IMR-90 (cell line): Measurements from ENCODE around the gene LHPP. TPM values are rescaled to one million over a fixed set of nuclear protein-coding genes. Genes with fewer than 3 reads are reported as not detected.

Source experiments
- ATAC-seq: fragments of 200-7000 bp; cut with Tn5 transposase; 2 replicates; pipeline ENCODE4 v1.9.1; 2020; ENCODE audit warnings: low read depth, mild to moderate bottlenecking, moderate library complexity
- BruUV-seq: library from RNA; stranded (reverse); fragments of 400-500 nt; replicated peaks from 2 replicates; lab custom pipeline; 2021; lab: Mats Ljungman, UMichigan
- CTCF ChIA-PET: fragments of 300-600 bp; formaldehyde crosslinking; extraction: SDS; loops from one replicate; lab custom pipeline; 2021; ENCODE audit warnings: antibody characterized with exemption; lab: Yijun Ruan, JAX
- POLR2A ChIA-PET: fragments of 300-600 bp; sonication (Branson Sonifier 250); formaldehyde crosslinking; loops from one replicate; lab custom pipeline; 2022; ENCODE audit warnings: antibody characterized with exemption; ENCODE audit not compliant: unreplicated experiment; lab: Charles Lee
- DNase-seq: peaks from one replicate; pipeline ENCODE4 v3.0.0; 2013
- H2AFZ ChIP-seq: replicated peaks from 2 replicates; pipeline ENCODE3; 2013; ENCODE audit warnings: low read length, mild to moderate bottlenecking; ENCODE audit not compliant: poor library complexity
- H2AK5ac ChIP-seq: 2 replicates; pipeline ENCODE4 v1.6.1; 2013; ENCODE audit warnings: low read depth, low read length, inconsistent platforms
- H2AK9ac ChIP-seq: replicated peaks from 2 replicates; pipeline ENCODE3; 2013; ENCODE audit warnings: mild to moderate bottlenecking, low read depth, low read length, moderate library complexity; ENCODE audit not compliant: poor library complexity
- H2BK120ac ChIP-seq: 2 replicates; pipeline ENCODE4 v1.6.1; 2013; ENCODE audit warnings: low read depth, low read length, inconsistent platforms
- H2BK15ac ChIP-seq: 3 replicates; pipeline ENCODE4 v1.6.1; 2013; ENCODE audit warnings: low read depth, low read length, inconsistent platforms
- H2BK20ac ChIP-seq: 2 replicates; pipeline ENCODE4 v1.6.1; 2013; ENCODE audit warnings: low read depth, mild to moderate bottlenecking, inconsistent platforms, low read length, moderate library complexity
- H2BK5ac ChIP-seq: 2 replicates; pipeline ENCODE4 v1.6.1; 2013; ENCODE audit warnings: mild to moderate bottlenecking, low read depth, low read length, inconsistent platforms; ENCODE audit not compliant: poor library complexity, severe bottlenecking
- H3K14ac ChIP-seq: replicated peaks from 2 replicates; pipeline ENCODE4 v1.6.1; 2013; ENCODE audit warnings: low read depth, low read length, inconsistent platforms
- H3K18ac ChIP-seq: 2 replicates; pipeline ENCODE4 v1.6.1; 2013; ENCODE audit warnings: low read depth, low read length, control low read depth
- H3K23ac ChIP-seq: 2 replicates; pipeline ENCODE4 v1.6.1; 2013; ENCODE audit warnings: low read depth, low read length, inconsistent platforms
- H3K27ac ChIP-seq: 2 replicates; pipeline ENCODE4 v1.5.1; 2013; ENCODE audit warnings: mild to moderate bottlenecking, control low read depth, low read length; ENCODE audit not compliant: insufficient read depth
- H3K27me3 ChIP-seq: 2 replicates; pipeline ENCODE4 v1.6.1; 2013; ENCODE audit warnings: low read length; ENCODE audit not compliant: control insufficient read depth, insufficient read depth
- H3K36me3 ChIP-seq: 2 replicates; pipeline ENCODE4 v1.6.1; 2013; ENCODE audit warnings: low read length, mixed read lengths; ENCODE audit not compliant: control insufficient read depth, insufficient read depth
- H3K4ac ChIP-seq: 2 replicates; pipeline ENCODE4 v1.6.1; 2013; ENCODE audit warnings: low read depth, low read length, inconsistent platforms
- H3K4me1 ChIP-seq: 2 replicates; pipeline ENCODE4 v1.6.1; 2013; ENCODE audit warnings: low read length, mixed read lengths; ENCODE audit not compliant: control insufficient read depth, insufficient read depth
- H3K4me2 ChIP-seq: 2 replicates; pipeline ENCODE4 v1.6.1; 2013; ENCODE audit warnings: low read depth, mild to moderate bottlenecking, control low read depth, low read length, moderate library complexity
- H3K4me3 ChIP-seq: 2 replicates; pipeline ENCODE4 v1.5.1; 2013; ENCODE audit warnings: low read depth, mild to moderate bottlenecking, control low read depth, low read length, moderate library complexity; ENCODE audit not compliant: insufficient read depth
- H3K56ac ChIP-seq: 2 replicates; pipeline ENCODE4 v1.6.1; 2013; ENCODE audit warnings: low read length, inconsistent platforms; ENCODE audit not compliant: insufficient read depth; ENCODE audit errors: extremely low read depth
- H3K79me1 ChIP-seq, 2 experiments: 2 replicates each; pipeline ENCODE4 v1.6.1; 2013; ENCODE audit warnings: low read length in 2 of 2, inconsistent platforms in 1 of 2, low read depth in 1 of 2
- H3K9ac ChIP-seq: 2 replicates; pipeline ENCODE4 v1.6.1; 2013; ENCODE audit warnings: low read depth, low read length, control low read depth
- H3K9me1 ChIP-seq: 2 replicates; pipeline ENCODE4 v1.6.1; 2013; ENCODE audit warnings: low read length, inconsistent platforms; ENCODE audit not compliant: insufficient read depth
- H3K9me3 ChIP-seq: 2 replicates; pipeline ENCODE4 v1.6.1; 2013; ENCODE audit warnings: low read length; ENCODE audit not compliant: control insufficient read depth, insufficient read depth
- H4K20me1 ChIP-seq: 2 replicates; pipeline ENCODE4 v1.6.1; 2013; ENCODE audit warnings: low read length, inconsistent platforms; ENCODE audit not compliant: insufficient read depth
- H4K5ac ChIP-seq: 2 replicates; pipeline ENCODE4 v1.6.1; 2013; ENCODE audit warnings: mild to moderate bottlenecking, low read depth, low read length, control low read depth
- H4K8ac ChIP-seq, 2 experiments: 2 replicates each; pipeline ENCODE4 v1.6.1; 2013; ENCODE audit warnings: low read depth in 2 of 2, low read length in 2 of 2, control low read depth in 1 of 2, inconsistent platforms in 1 of 2
- H4K91ac ChIP-seq: 2 replicates; pipeline ENCODE4 v1.6.1; 2013; ENCODE audit warnings: low read depth, low read length, inconsistent platforms; ENCODE audit not compliant: insufficient read depth
- NFE2L2 ChIP-seq: fragments of 150-350 bp; IDR thresholded peaks from 2 replicates; pipeline ENCODE4 v1.6.1; 2016; ENCODE audit warnings: low read depth, mild to moderate bottlenecking, low read length
- RAD21 ChIP-seq: IDR thresholded peaks from 2 replicates; pipeline ENCODE4 v1.6.1; 2012; ENCODE audit warnings: low read length, improper control_type of control experiment
- RFX5 ChIP-seq: IDR thresholded peaks from 2 replicates; pipeline ENCODE4 v1.8.0; 2012; ENCODE audit warnings: low read depth, mild to moderate bottlenecking, low read length, moderate library complexity
- WGBS, 2 experiments: methylation state at CpG; one replicate each; pipeline versions ENCODE4 v1.1.5 to v1.1.7; 2013; ENCODE audit warnings: missing lambda C conversion rate in 2 of 2; ENCODE audit not compliant: insufficient read length in 1 of 2; ENCODE audit errors: extremely low coverage in 2 of 2; 5-methylcytosine and 5-hydroxymethylcytosine counted together
- dilution Hi-C: fragments of 300-500 bp; cut with HindIII; formaldehyde crosslinking; loops from one replicate; pipeline ENCODE4 v1.14.3; 2018; ENCODE audit warnings: low sequenced_read_pairs; ENCODE audit not compliant: unreplicated experiment
- in situ Hi-C: fragments of 300-500 bp; cut with MboI; formaldehyde crosslinking; loops from 3 replicates; pipeline ENCODE4 v1.14.3; 2019; ENCODE audit warnings: low sequenced_read_pairs, inconsistent platforms, mixed read lengths
- intact Hi-C: fragments of 100-400 bp; cut with micrococcal nuclease; formaldehyde crosslinking; loops from 2 replicates; pipeline ENCODE4 v1.10.0; 2022
- polyA plus RNA-seq, 3 experiments: library from polyadenylated mRNA; depleted of rRNA; stranded (reverse); fragments of >200 nt; gene quantifications; 2 replicates each; pipeline ENCODE4 v1.2.3, GENCODE V29; 2012; ENCODE audit warnings: low replicate concordance in 1 of 3
- total RNA-seq: library from RNA; depleted of rRNA; stranded (reverse); fragments of >200 nt; gene quantifications from 2 replicates; pipeline ENCODE4 v1.2.3, GENCODE V29; 2012
- TF ChIP-seq, protein P1 (sequence below): fragments of 150-350 bp; IDR thresholded peaks from 2 replicates; pipeline ENCODE4 v1.6.1; 2017; ENCODE audit warnings: mild to moderate bottlenecking, antibody characterized with exemption, low read length, low read depth

LHPP gene
- total and polyA plus RNA-seq, 2 of the 4 experiments (the other 2 are of a cell fraction): 2.7 to 8.3 TPM

DNA sequence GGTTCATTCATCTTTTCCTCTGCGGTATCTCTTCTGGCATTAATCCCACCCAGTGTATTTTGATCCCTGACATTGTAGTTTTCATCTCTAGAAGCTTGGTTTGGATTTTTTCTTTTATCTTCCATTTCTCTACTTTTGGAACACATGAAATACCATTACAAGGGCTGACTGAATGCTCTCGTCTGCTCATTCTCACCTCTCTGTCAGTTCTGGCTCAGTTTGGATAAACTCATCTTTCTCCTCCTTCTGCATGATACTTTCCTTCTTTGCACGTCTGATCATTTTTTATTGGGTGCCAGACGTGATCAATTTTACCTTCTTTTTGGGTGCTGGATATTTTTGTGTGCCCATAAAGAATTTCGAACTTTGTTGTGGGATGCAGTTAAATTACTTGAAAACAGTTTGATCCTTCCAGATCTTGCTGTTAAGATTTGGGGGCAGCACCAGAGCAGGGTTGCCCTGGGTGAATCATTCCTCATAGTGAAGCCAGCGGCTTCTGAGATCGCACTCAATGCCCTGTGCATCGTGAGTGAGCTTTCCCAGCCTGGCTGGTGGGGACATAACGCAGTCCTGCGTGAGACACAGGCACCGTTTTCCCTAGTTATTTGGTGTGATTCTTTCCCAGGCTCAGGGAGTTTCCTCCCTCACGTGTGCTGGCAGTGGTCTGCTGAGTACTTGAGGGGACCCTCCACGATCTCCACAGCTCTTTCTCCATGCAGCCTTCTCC is 53.8 kb downstream of the LHPP start:
- H3K4me3 ChIP-seq: no peak overlapping the region
- 66% methylated on average over 8 of the region's 13 CpGs; no CpG with 5 or more reads in 1 of the 2 experiments for WGBS, 2 experiments
- intact Hi-C loops (loop anchor here (10.0 kb wide), 1 partner anchor 1879 kb away; no protein-coding TSS in a partner anchor), in situ Hi-C loops (no loop called here), dilution Hi-C loops (no loop called here)
- H2BK20ac ChIP-seq: no peak overlapping the region
- ATAC-seq: no peak; the same call in 1 of the 2 replicates
- no peak overlapping the region for H2BK120ac ChIP-seq
- no peak overlapping the region for H4K5ac ChIP-seq
- H3K4me2 ChIP-seq: no peak overlapping the region
- TF ChIP-seq RAD21 (no peak), RFX5 (no peak), NFE2L2 (no peak)
- TF ChIP-seq, protein P1, sequence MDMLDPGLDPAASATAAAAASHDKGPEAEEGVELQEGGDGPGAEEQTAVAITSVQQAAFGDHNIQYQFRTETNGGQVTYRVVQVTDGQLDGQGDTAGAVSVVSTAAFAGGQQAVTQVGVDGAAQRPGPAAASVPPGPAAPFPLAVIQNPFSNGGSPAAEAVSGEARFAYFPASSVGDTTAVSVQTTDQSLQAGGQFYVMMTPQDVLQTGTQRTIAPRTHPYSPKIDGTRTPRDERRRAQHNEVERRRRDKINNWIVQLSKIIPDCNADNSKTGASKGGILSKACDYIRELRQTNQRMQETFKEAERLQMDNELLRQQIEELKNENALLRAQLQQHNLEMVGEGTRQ: no peak
- no peaks in the 10 kb centered on the region for H3K79me1 ChIP-seq
- H3K14ac ChIP-seq: no peak overlapping the region
- H3K23ac ChIP-seq: no peak overlapping the region
- no peak overlapping the region for H3K18ac ChIP-seq
- no peak overlapping the region for H3K56ac ChIP-seq
- peaks cover 2% of the 10 kb centered on the region; the same call in 1 of the 2 replicates for H3K27me3 ChIP-seq
- no peak overlapping the region for H2AK5ac ChIP-seq
- no peak overlapping the region for H3K27ac ChIP-seq
- no TSS peak for BruUV-seq
- no peak overlapping the region for H2AK9ac ChIP-seq
- H2AFZ ChIP-seq: no peak overlapping the region
- H3K4me1 ChIP-seq: no peaks in the 10 kb centered on the region
- H3K36me3 ChIP-seq: no peaks in the 10 kb centered on the region
- H2BK5ac ChIP-seq: no peak overlapping the region
- H4K91ac ChIP-seq: no peak overlapping the region
- CTCF ChIA-PET: no interaction called here
- no peak overlapping the region for H3K9ac ChIP-seq
- no peak overlapping the region for H2BK15ac ChIP-seq
- no peak overlapping the region for H3K4ac ChIP-seq
- DNase-seq: no peak
- H3K9me3 ChIP-seq: no peaks in the 10 kb centered on the region
- H4K8ac ChIP-seq: no peak overlapping the region
- no peaks in the 10 kb centered on the region for H4K20me1 ChIP-seq
- no peaks in the 10 kb centered on the region for H3K9me1 ChIP-seq
- POLR2A ChIA-PET: no interaction called here
